ENCODE results near the gene TRIM40.
"Not testable (repeated sequence)": the region's sequence is repeated elsewhere in the genome, so short reads cannot be mapped to it uniquely, and the experiment has no call there.

The TRIM40 gene

GRCh38 chr6:30113003-30113759 lies 22.8 kb upstream of the TRIM40 start, which contains the start of gene TRIM31:
TSS of gene TRIM31 (minus strand) at chr6:30113090. CDS start at chr6:30112805, 285 bp downstream.
- H3K4me3 ChIP-seq (ENCODE audit: low read depth, low read length): no peak within 1 kb of the TSS
- no peak for TF ChIP-seq POLR2A (IDR thresholded peaks at IDR 0.05; ENCODE audit: extremely low read depth, insufficient read length)
- no peak for TF ChIP-seq MYC (IDR thresholded peaks at IDR 0.05; ENCODE audit: low read depth, low read length)
- no peak for TF ChIP-seq CTCF (IDR thresholded peaks at IDR 0.05; ENCODE audit: low read depth, low read length)
- TF ChIP-seq MAX (IDR thresholded peaks at IDR 0.05; ENCODE audit: low read depth, low read length): no peak
- DNase-seq (ENCODE audit: low read depth): no peak

- no peak overlapping the region for H3K4me3 ChIP-seq (ENCODE audit: low read depth, low read length)
- DNase-seq (ENCODE audit: low read depth): no peak
- TF ChIP-seq POLR2A (IDR thresholded peaks at IDR 0.05; ENCODE audit: extremely low read depth, insufficient read length) (no peak), MAX (IDR thresholded peaks at IDR 0.05; ENCODE audit: low read depth, low read length) (no peak), CTCF (IDR thresholded peaks at IDR 0.05; ENCODE audit: low read depth, low read length) (no peak), MYC (IDR thresholded peaks at IDR 0.05; ENCODE audit: low read depth, low read length) (no peak)
Observed at GRCh38 chr6:30113841-30114240, 22.1 kb upstream of the TRIM40 start.

- H3K4me3 ChIP-seq (ENCODE audit: low read depth, low read length): no peak overlapping the region
- DNase-seq (ENCODE audit: low read depth): no peak
- TF ChIP-seq POLR2A (IDR thresholded peaks at IDR 0.05; ENCODE audit: extremely low read depth, insufficient read length) (no peak), MAX (IDR thresholded peaks at IDR 0.05; ENCODE audit: low read depth, low read length) (no peak), CTCF (IDR thresholded peaks at IDR 0.05; ENCODE audit: low read depth, low read length) (no peak), MYC (IDR thresholded peaks at IDR 0.05; ENCODE audit: low read depth, low read length) (no peak)
Observed at GRCh38 chr6:30116724-30117123, 19.2 kb upstream of the TRIM40 start.

- not testable (repeated sequence) for DNase-seq (ENCODE audit: low read depth)
Observed at GRCh38 chr6:30118691-30119090, 17.2 kb upstream of the TRIM40 start.

GRCh38 chr6:30121446-30122366 lies 14.2 kb upstream of the TRIM40 start:
- H3K4me3 ChIP-seq (ENCODE audit: low read depth, low read length): no peak overlapping the region
- no peak for DNase-seq (ENCODE audit: low read depth)
- no peak for TF ChIP-seq POLR2A (IDR thresholded peaks at IDR 0.05; ENCODE audit: extremely low read depth, insufficient read length)
- TF ChIP-seq MAX (IDR thresholded peaks at IDR 0.05; ENCODE audit: low read depth, low read length): no peak
- TF ChIP-seq CTCF (IDR thresholded peaks at IDR 0.05; ENCODE audit: low read depth, low read length): no peak
- no peak for TF ChIP-seq MYC (IDR thresholded peaks at IDR 0.05; ENCODE audit: low read depth, low read length)

More at GRCh38 chr6:30118691-30119090, 17.2 kb upstream of the TRIM40 start:
- not testable (repeated sequence) for H3K4me3 ChIP-seq (ENCODE audit: low read depth, low read length)

GRCh38 chr6:30122515-30122914 lies 13.4 kb upstream of the TRIM40 start:
- TF ChIP-seq MYC (IDR thresholded peaks at IDR 0.05; ENCODE audit: low read depth, low read length) (no peak), MAX (IDR thresholded peaks at IDR 0.05; ENCODE audit: low read depth, low read length) (no peak), CTCF (IDR thresholded peaks at IDR 0.05; ENCODE audit: low read depth, low read length) (no peak)
- no peak for DNase-seq (ENCODE audit: low read depth)
- no peak overlapping the region for H3K4me3 ChIP-seq (ENCODE audit: low read depth, low read length)
